BLaER1 treated with 17β-estradiol and CSF1 and Interleukin-3, amounts not matched to agents 10 nM and 100 nM (cell line): ENCODE measurements around the gene SLC9C2.
"Not testable (repeated sequence)": the region's sequence is repeated elsewhere in the genome, so short reads cannot be mapped to it uniquely, and the experiment has no call there.

Source experiments
- H3K27ac ChIP-seq, 11 experiments: shearing (Covaris generic); formaldehyde crosslinking; 2 replicates each; pipeline ENCODE4 v1.8.1; 2022
- H3K27me3 ChIP-seq, 11 experiments: shearing (Covaris generic); formaldehyde crosslinking; 2 replicates each; pipeline ENCODE4 v1.8.1; 2022
- H3K36me3 ChIP-seq, 11 experiments: shearing (Covaris generic); formaldehyde crosslinking; 2 replicates each; pipeline ENCODE4 v1.8.1; 2022
- H3K4me1 ChIP-seq, 10 experiments: shearing (Covaris generic); formaldehyde crosslinking; 2 replicates each; pipeline ENCODE4 v1.8.1; 2022
- H3K4me2 ChIP-seq, 11 experiments: shearing (Covaris generic); formaldehyde crosslinking; 2 replicates each; pipeline ENCODE4 v1.8.1; 2022
- H3K4me3 ChIP-seq, 10 experiments: shearing (Covaris generic); formaldehyde crosslinking; 2 replicates each; pipeline ENCODE4 v1.8.1; 2022
- H3K9ac ChIP-seq, 11 experiments: shearing (Covaris generic); formaldehyde crosslinking; 2 replicates each; pipeline ENCODE4 v1.8.1; 2022
- H3K9me3 ChIP-seq, 11 experiments: shearing (Covaris generic); formaldehyde crosslinking; replicated peaks in 1 of 11; 2 replicates each; pipeline ENCODE4 v1.8.1; 2022
- H4K20me1 ChIP-seq, 11 experiments: shearing (Covaris generic); formaldehyde crosslinking; 2 replicates each; pipeline ENCODE4 v1.8.1; 2022
- Cebpa-rat ChIP-seq, 11 experiments: shearing (Covaris generic); IDR thresholded peaks; 2 replicates each; pipeline ENCODE4 v1.8.1; 2022

Gene SLC9C2

GRCh38 chr1:173603056-173603591, at the start of gene SLC9C2:
TSS of gene SLC9C2 (minus strand) at chr1:173603072. CDS start at chr1:173601776, 1,296 bp downstream.
- H3K36me3 ChIP-seq = no peaks in the 10 kb centered on the region
- 0 out of 22 replicates have a peak, but pooled peaks cover 0 to 3% (median 0%) of the 10 kb centered on the region in 11 experiments for H3K9me3 ChIP-seq
- TF ChIP-seq Cebpa-rat (IDR thresholded peaks at IDR 0.05) = no peak
- H3K9ac ChIP-seq = no peak within 1 kb of the TSS
- no peak within 1 kb of the TSS for H3K4me3 ChIP-seq
- no peaks in the 10 kb centered on the region for H4K20me1 ChIP-seq
- H3K4me1 ChIP-seq = peaks cover 6 to 20% (median 13%) of the 10 kb centered on the region in 10 experiments; a peak in 14 of 20 replicates
- H3K4me2 ChIP-seq = peak within 1 kb of the TSS; percentile 14 to 56 (median 49); a peak in 21 of 22 replicates
- no peaks in the 10 kb centered on the region for H3K27me3 ChIP-seq
- peak within 1 kb of the TSS in 4 of 11 experiments; percentile 1 to 45 (median 15); a peak in 1 of 22 replicates for H3K27ac ChIP-seq

- TF ChIP-seq Cebpa-rat (IDR thresholded peaks at IDR 0.05) = no peak
- no peak overlapping the region for H3K9ac ChIP-seq
- no peaks in the 10 kb centered on the region for H3K27me3 ChIP-seq
- H4K20me1 ChIP-seq = no peaks in the 10 kb centered on the region
- no peak overlapping the region for H3K27ac ChIP-seq
- no peaks in the 10 kb centered on the region for H3K36me3 ChIP-seq
- H3K4me3 ChIP-seq = no peak overlapping the region
- H3K4me2 ChIP-seq = no peak overlapping the region
- no peaks in the 10 kb centered on the region for H3K4me1 ChIP-seq
- H3K9me3 ChIP-seq = no peaks in the 10 kb centered on the region; a peak in 1 of 22 replicates
Observed at GRCh38 chr1:173648880-173649605, 46.2 kb upstream of the SLC9C2 start.

- H3K27me3 ChIP-seq = no peaks in the 10 kb centered on the region
- no peaks in the 10 kb centered on the region for H3K4me1 ChIP-seq
- H3K9me3 ChIP-seq = peaks cover 0 to 16% (median 0%) of the 10 kb centered on the region in 11 experiments; a peak in 6 of 22 replicates
- no peaks in the 10 kb centered on the region for H3K36me3 ChIP-seq
- TF ChIP-seq Cebpa-rat (IDR thresholded peaks at IDR 0.05) = no peak
- H4K20me1 ChIP-seq = no peaks in the 10 kb centered on the region
- H3K4me2 ChIP-seq = no peak overlapping the region
- no peak overlapping the region for H3K27ac ChIP-seq
- H3K4me3 ChIP-seq = no peak overlapping the region
- H3K9ac ChIP-seq = no peak overlapping the region
Observed at GRCh38 chr1:173646656-173647055, 43.8 kb upstream of the SLC9C2 start.

GRCh38 chr1:173642450-173643139, 39.7 kb upstream of the SLC9C2 start:
- H3K9ac ChIP-seq, H3K36me3 ChIP-seq, H3K4me1 ChIP-seq, H3K27ac ChIP-seq, H4K20me1 ChIP-seq, H3K27me3 ChIP-seq, H3K4me2 ChIP-seq, H3K4me3 ChIP-seq: not testable (repeated sequence)
- H3K9me3 ChIP-seq = peaks cover 0 to 30% (median 3%) of the 10 kb centered on the region in 11 experiments; a peak in 7 of 22 replicates

GRCh38 chr1:173639102-173639501, 36.2 kb upstream of the SLC9C2 start:
- H3K9me3 ChIP-seq = peaks cover 0 to 40% (median 4%) of the 10 kb centered on the region in 11 experiments; a peak in 7 of 22 replicates
- H3K9ac ChIP-seq = no peak overlapping the region

GRCh38 chr1:173638043-173639021, 35.5 kb upstream of the SLC9C2 start:
- no peak overlapping the region for H3K9ac ChIP-seq
- no peak overlapping the region for H3K27ac ChIP-seq
- no peak overlapping the region for H3K4me3 ChIP-seq
- H3K9me3 ChIP-seq = peaks cover 0 to 40% (median 4%) of the 10 kb centered on the region in 11 experiments; a peak in 8 of 22 replicates
- H3K27me3 ChIP-seq = no peaks in the 10 kb centered on the region
- no peaks in the 10 kb centered on the region for H4K20me1 ChIP-seq
- no peaks in the 10 kb centered on the region for H3K4me1 ChIP-seq
- TF ChIP-seq Cebpa-rat (IDR thresholded peaks at IDR 0.05) = no peak
- no peak overlapping the region for H3K4me2 ChIP-seq
- H3K36me3 ChIP-seq = no peaks in the 10 kb centered on the region

More at GRCh38 chr1:173639102-173639501, 36.2 kb upstream of the SLC9C2 start:
- Histone ChIP-seq H3K27ac (no peak overlapping the region), H3K4me3 (no peak overlapping the region), H3K4me2 (no peak overlapping the region), H4K20me1 (no peaks in the 10 kb centered on the region), H3K27me3 (no peaks in the 10 kb centered on the region), H3K36me3 (no peaks in the 10 kb centered on the region), H3K4me1 (no peaks in the 10 kb centered on the region)
- TF ChIP-seq Cebpa-rat (IDR thresholded peaks at IDR 0.05) = no peak

GRCh38 chr1:173637236-173638042, 34.6 kb upstream of the SLC9C2 start:
- not testable (repeated sequence) for H3K36me3 ChIP-seq, H3K4me3 ChIP-seq, H3K4me2 ChIP-seq, H3K27me3 ChIP-seq, H4K20me1 ChIP-seq, H3K27ac ChIP-seq, H3K9ac ChIP-seq, H3K4me1 ChIP-seq
- H3K9me3 ChIP-seq = peaks cover 0 to 31% (median 6%) of the 10 kb centered on the region in 11 experiments; a peak in 8 of 22 replicates

- H3K9me3 ChIP-seq = peaks cover 0 to 24% (median 6%) of the 10 kb centered on the region in 11 experiments; a peak in 8 of 22 replicates
- H4K20me1 ChIP-seq = no peaks in the 10 kb centered on the region
- no peak within 1 kb of the TSS for H3K4me3 ChIP-seq
- no peak within 1 kb of the TSS for H3K4me2 ChIP-seq
- no peaks in the 10 kb centered on the region for H3K27me3 ChIP-seq
- H3K9ac ChIP-seq = no peak within 1 kb of the TSS
- H3K4me1 ChIP-seq = no peaks in the 10 kb centered on the region
- H3K27ac ChIP-seq = no peak within 1 kb of the TSS
- no peak for TF ChIP-seq Cebpa-rat (IDR thresholded peaks at IDR 0.05)
- H3K36me3 ChIP-seq = no peaks in the 10 kb centered on the region
Observed at GRCh38 chr1:173635116-173635515, 32.2 kb upstream of the SLC9C2 start, which contains the start of gene TEX50. TSS of gene TEX50 (plus strand) at chr1:173635338. CDS start at chr1:173635522, 184 bp downstream.
